ENCODE measurements around the gene MUC5AC.
"Not testable (repeated sequence)": the region's sequence is repeated elsewhere in the genome, so short reads cannot be mapped to it uniquely, and the experiment has no call there.

MUC5AC gene, protein sequence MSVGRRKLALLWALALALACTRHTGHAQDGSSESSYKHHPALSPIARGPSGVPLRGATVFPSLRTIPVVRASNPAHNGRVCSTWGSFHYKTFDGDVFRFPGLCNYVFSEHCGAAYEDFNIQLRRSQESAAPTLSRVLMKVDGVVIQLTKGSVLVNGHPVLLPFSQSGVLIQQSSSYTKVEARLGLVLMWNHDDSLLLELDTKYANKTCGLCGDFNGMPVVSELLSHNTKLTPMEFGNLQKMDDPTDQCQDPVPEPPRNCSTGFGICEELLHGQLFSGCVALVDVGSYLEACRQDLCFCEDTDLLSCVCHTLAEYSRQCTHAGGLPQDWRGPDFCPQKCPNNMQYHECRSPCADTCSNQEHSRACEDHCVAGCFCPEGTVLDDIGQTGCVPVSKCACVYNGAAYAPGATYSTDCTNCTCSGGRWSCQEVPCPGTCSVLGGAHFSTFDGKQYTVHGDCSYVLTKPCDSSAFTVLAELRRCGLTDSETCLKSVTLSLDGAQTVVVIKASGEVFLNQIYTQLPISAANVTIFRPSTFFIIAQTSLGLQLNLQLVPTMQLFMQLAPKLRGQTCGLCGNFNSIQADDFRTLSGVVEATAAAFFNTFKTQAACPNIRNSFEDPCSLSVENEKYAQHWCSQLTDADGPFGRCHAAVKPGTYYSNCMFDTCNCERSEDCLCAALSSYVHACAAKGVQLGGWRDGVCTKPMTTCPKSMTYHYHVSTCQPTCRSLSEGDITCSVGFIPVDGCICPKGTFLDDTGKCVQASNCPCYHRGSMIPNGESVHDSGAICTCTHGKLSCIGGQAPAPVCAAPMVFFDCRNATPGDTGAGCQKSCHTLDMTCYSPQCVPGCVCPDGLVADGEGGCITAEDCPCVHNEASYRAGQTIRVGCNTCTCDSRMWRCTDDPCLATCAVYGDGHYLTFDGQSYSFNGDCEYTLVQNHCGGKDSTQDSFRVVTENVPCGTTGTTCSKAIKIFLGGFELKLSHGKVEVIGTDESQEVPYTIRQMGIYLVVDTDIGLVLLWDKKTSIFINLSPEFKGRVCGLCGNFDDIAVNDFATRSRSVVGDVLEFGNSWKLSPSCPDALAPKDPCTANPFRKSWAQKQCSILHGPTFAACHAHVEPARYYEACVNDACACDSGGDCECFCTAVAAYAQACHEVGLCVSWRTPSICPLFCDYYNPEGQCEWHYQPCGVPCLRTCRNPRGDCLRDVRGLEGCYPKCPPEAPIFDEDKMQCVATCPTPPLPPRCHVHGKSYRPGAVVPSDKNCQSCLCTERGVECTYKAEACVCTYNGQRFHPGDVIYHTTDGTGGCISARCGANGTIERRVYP (N-terminal part only)

DNA sequence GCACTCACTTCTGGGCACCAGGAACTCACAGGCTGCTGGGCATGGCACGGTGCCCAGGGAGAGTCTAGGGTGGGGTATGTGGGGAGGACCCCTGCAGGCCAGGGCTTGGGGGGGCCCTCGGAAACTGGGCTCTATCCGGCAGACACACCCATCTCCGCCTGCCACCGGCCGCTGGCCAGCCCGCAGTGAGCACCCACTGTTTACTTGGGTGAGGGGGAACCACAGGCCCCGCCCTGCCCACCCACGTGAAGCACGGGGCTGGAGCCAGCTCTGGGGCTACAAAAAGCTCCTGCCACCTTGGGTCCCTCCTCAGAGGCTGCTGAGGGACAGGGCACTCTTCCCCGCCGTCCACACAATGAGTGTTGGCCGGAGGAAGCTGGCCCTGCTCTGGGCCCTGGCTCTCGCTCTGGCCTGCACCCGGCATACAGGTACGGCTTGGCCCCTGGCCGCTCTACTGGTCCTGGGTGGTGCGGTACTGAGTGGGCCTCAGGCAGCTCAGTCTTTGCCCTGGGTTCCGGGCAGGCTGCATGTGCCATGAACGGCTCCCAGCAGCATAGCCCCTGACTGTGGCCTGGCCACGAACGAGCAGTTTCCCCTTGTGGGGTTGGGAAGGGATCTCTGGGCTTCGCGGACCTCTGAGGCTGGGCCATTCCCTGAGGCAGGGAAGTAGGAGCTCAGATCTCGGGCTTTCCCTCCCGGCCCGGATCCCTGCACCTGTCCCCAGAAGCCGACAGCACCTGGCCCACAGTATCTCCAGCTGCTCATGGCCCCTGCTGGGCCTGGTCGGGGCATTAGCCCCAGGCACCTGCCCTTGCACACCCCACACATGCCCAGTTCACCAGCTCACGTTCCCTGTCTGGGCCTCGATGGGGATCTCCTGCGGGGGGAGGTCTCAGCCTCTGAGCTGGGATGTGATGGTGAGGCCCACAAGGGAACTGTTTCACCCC is at the start of gene MUC5AC:
Gene MUC5AC (plus strand): TSS at position 309 of the 947 bp plus-strand sequence. CDS start 47 bp downstream, at position 356.
- H3K36me3 Mint-ChIP-seq: no peaks in the 10 kb centered on the region
- no peaks in the 10 kb centered on the region for H3K27me3 Mint-ChIP-seq
- no peaks in the 10 kb centered on the region for H3K9me3 Mint-ChIP-seq (ENCODE audit: low read depth)
- H3K4me3 Mint-ChIP-seq: no peak within 1 kb of the TSS
- no peak within 1 kb of the TSS for H3K27ac Mint-ChIP-seq
- H3K4me1 Mint-ChIP-seq (ENCODE audit: low read depth): no peaks in the 10 kb centered on the region

DNA sequence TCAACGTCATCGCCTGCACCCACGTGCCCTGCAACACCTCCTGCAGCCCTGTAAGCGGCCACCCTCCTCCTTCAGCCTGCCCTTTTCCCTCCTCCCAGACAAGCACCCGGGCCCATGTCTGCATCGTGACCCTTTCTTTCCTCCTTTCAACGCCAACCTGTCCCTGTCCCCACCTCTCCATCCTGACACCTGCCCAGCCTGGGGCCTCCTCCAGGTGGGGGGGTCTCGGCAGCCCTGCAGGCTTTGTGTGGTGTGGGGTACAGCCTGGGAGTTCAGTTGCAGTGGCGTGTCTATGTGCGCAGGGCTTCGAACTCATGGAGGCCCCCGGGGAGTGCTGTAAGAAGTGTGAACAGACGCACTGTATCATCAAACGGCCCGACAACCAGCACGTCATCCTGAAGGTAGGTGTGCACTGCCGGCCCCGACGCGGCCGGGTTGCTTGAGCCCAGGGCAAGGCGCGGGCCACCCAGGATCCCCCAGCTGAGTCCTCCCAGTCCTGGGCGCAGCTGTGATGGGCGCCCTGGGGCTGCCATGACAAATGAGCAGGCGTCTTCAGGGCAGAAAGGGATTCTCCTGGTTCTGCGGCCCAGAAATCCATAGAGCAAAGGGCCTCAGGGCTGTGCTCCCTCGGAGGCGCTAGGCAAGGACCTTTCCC is 49.4 kb upstream of the MUC5AC start:
- no peaks in the 10 kb centered on the region for H3K4me1 Mint-ChIP-seq (ENCODE audit: low read depth)
- no peaks in the 10 kb centered on the region for H3K9me3 Mint-ChIP-seq (ENCODE audit: low read depth)
- H3K27me3 Mint-ChIP-seq: no peaks in the 10 kb centered on the region
- H3K27ac Mint-ChIP-seq: no peak overlapping the region
- no peaks in the 10 kb centered on the region for H3K36me3 Mint-ChIP-seq
- no peak overlapping the region for H3K4me3 Mint-ChIP-seq

DNA sequence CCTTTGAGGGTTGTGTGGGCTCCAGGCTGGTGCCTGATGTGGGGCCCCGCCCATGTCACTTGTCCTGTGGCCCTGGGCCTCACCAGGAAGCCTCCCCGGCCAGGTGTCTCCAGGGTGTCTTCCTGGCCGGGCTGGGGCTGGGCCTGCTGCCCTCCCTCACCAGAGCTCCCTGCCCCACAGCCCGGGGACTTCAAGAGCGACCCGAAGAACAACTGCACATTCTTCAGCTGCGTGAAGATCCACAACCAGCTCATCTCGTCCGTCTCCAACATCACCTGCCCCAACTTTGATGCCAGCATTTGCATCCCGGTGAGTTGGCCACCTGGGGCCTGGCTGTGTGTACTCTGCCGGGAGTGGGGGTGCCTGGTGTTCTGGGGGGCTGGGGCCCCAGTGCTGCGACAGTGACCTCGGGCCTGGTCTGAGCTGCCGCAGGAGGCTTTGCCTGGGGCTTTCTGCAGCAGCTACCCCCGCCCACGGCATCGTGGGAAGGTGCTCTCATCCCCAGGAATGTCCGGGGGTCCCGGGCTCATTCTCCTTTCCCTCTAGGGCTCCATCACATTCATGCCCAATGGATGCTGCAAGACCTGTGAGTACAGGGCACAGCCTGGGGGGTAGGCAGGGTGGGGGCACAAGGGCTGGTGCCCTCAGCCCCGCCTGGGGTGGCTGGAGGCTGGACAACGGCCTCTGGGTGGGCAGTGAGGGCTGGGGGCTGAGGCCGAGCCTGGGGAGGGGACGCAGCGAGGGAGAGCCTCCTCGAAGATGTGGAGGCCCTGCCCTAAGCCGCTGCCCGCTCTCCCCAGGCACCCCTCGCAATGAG is 48.4 kb upstream of the MUC5AC start:
- Mint-ChIP-seq H3K9me3 (ENCODE audit: low read depth) (no peaks in the 10 kb centered on the region), H3K4me1 (ENCODE audit: low read depth) (no peaks in the 10 kb centered on the region), H3K27me3 (no peaks in the 10 kb centered on the region), H3K36me3 (no peaks in the 10 kb centered on the region), H3K4me3 (no peak overlapping the region), H3K27ac (no peak overlapping the region)

DNA sequence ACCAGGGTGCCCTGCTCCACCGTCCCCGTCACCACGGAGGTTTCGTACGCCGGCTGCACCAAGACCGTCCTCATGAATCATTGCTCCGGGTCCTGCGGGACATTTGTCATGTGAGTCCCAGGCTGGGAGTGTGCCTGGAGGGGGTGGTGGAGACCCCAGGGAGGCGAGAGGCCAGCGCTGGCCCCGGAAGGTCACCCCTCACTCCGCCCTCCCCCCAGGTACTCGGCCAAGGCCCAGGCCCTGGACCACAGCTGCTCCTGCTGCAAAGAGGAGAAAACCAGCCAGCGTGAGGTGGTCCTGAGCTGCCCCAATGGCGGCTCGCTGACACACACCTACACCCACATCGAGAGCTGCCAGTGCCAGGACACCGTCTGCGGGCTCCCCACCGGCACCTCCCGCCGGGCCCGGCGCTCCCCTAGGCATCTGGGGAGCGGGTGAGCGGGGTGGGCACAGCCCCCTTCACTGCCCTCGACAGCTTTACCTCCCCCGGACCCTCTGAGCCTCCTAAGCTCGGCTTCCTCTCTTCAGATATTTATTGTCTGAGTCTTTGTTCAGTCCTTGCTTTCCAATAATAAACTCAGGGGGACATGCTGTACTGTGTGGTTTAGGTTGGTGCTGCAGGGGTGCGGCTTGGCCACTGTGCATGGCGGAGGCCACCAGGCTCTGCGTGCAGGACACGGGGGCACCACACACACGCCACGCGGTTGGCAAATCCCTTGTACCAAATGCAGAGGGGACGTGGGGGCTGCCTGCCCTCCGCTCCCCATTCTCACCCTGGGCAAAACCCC is 47.6 kb upstream of the MUC5AC start:
- H3K36me3 Mint-ChIP-seq: no peaks in the 10 kb centered on the region
- no peaks in the 10 kb centered on the region for H3K4me1 Mint-ChIP-seq (ENCODE audit: low read depth)
- no peak overlapping the region for H3K27ac Mint-ChIP-seq
- no peak overlapping the region for H3K4me3 Mint-ChIP-seq
- no peaks in the 10 kb centered on the region for H3K27me3 Mint-ChIP-seq
- H3K9me3 Mint-ChIP-seq (ENCODE audit: low read depth): no peaks in the 10 kb centered on the region

DNA sequence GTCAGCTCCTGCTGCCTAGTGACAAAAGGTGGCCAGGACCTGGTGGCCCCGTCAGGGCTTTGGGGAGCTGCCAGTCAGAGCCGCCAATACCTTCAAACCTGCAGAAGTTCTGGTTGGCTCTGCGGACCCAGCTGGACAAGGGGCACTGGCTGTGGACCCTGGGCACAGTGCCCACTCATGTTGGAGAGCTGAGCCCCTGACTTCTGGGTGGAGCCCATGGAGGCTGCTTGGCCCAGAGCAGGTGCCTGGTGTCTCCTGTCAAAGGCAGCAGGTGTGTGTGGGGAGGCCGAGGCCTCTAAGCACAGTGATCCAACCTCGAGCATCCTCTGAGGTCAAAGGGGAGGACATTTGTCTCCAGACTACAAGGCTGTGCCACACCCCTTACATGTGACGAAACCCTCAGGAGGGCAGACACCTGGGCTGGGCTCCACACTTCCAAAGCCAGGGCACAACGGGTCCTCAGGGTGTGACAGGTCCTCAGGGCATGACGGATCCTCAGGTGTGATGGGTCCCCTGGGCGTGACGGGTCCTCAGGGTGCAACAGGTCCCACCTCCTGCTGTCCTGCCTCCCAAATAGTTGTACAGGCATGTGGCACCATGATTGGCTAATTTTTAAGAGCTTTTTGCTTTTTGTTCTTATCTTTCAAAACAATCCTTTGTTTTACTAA is 46.1 kb upstream of the MUC5AC start:
- Mint-ChIP-seq H3K9me3 (ENCODE audit: low read depth) (no peaks in the 10 kb centered on the region), H3K27ac (no peak overlapping the region), H3K36me3 (no peaks in the 10 kb centered on the region), H3K4me3 (no peak overlapping the region), H3K27me3 (no peaks in the 10 kb centered on the region), H3K4me1 (ENCODE audit: low read depth) (no peaks in the 10 kb centered on the region)

DNA sequence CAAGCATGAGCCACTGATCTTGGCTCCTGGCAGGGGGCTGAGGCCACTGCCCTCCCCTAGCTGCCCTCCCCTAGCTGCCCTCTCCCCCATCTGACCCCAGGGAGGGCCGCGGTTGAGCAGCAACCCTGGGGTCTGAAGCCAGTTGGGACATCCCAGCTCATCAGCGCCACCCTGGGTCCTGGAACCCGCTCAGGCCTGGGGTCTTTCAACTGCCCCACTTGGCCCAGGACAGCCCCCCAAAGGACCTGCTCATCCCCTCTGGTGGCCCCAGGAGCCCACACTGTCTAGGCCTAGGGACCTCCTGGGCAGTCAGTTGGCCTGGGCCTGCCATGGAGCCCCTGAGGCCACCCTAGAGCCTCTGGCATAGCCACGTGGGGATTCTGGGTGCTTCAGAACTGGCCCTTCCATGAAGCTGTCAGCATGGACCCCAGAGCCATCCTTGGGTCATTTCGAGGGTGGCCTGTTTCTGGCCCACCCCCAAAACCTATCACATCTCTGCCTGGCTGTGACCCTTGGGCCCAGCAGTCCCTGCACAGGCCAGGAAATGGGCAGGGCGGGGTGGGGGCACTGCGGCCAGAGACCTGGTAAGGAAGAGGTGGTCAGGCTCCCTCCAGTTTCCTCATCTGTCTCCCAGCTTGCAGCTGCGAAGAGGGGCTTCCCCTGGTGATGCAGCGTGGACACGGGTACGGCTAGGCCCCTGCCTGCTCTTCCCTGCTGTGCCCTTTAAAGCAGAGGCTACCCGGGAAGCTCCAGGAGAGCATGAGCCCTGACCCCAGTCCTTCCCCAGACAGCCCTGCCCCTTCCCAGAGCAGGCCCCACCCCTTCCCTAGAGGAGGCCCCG is 45.2 kb upstream of the MUC5AC start:
- Mint-ChIP-seq H3K4me1 (ENCODE audit: low read depth) (no peaks in the 10 kb centered on the region), H3K36me3 (no peaks in the 10 kb centered on the region), H3K9me3 (ENCODE audit: low read depth) (no peaks in the 10 kb centered on the region), H3K27ac (no peak overlapping the region), H3K27me3 (no peaks in the 10 kb centered on the region), H3K4me3 (no peak overlapping the region)

DNA sequence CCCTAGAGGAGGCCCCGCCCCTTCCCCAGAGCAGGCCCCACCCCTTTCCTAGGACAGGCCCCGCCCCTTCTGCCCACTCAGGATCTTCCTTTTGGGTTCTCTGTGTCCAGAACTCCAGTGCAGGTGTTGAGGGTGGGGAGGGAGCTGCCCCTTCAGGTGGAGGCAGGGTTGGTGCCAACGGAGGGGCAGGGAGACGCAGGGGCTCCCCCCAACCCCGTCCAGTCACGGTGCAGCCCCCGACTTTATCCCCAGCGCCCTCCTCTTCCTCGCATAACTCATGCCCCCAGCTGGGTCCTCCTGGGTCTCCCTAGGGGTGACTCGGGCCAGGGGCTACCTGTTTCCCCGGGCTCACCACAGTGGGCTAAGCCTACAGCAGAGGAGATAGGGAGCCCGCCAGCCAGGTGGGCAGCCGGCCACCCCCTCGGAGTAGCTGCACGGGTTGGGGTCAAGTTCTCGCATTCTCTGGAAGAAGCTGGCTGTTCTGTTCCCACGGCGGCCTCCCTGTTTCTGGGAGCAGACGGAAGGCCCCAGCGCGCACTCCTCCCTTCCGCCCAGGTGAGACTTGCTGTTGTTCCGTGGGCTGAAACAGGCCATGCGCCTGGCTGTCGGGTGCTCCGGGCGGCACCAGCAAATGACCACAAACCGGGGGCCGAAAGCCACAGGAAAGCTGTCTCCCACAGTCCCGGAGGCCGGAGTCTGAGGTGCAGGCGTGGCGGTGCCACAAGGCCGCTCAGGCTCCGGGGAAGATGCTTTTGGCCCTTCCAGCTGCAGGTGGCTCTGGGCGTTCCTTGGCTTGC is 44.1 kb upstream of the MUC5AC start:
- no peaks in the 10 kb centered on the region for H3K36me3 Mint-ChIP-seq
- no peaks in the 10 kb centered on the region for H3K9me3 Mint-ChIP-seq (ENCODE audit: low read depth)
- H3K27ac Mint-ChIP-seq: no peak overlapping the region
- no peak overlapping the region for H3K4me3 Mint-ChIP-seq
- H3K27me3 Mint-ChIP-seq: no peaks in the 10 kb centered on the region
- H3K4me1 Mint-ChIP-seq (ENCODE audit: low read depth): no peaks in the 10 kb centered on the region

DNA sequence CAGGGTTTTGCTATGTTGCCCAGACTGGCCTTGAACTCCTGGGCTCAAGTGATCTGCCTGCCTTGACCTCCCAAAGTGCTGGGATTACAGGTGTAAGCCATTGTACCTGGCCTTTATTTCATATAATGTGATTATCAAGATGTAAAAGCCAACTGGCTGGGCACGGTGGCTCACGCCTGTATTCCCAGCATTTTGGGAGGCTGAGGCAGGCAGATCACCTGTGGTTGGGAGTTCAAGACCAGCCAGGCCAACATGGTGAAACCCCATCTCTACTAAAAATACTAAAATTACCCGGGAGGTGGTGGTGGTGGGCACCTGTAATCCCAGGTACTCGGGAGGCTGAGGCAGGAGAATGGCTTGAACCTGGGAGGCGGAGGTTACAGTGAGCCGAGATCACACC is 42.5 kb upstream of the MUC5AC start:
- H3K27me3 Mint-ChIP-seq; H3K4me3 Mint-ChIP-seq; H3K4me1 Mint-ChIP-seq (ENCODE audit: low read depth); H3K36me3 Mint-ChIP-seq; H3K27ac Mint-ChIP-seq; H3K9me3 Mint-ChIP-seq (ENCODE audit: low read depth): not testable (repeated sequence)

DNA sequence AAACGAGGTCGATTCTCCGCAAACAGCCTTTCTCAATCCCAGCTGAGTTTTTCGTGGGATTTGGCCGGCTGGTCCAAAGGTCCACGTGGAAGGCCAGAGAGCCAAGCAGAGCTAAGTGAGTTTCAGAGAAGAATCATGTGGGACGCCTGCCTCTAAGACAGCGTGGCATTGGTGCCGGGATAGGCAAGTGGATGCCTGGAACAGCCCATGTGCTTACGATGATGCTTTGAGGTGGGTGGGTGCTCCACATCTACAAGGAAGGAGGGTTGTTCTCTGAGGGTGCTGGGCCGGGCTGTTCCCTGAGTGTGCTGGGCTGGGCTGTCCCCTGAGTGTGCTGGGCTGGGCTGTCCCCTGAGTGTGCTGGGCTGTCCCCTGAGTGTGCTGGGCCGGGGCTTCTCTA is 41.6 kb upstream of the MUC5AC start:
- H3K9me3 Mint-ChIP-seq (ENCODE audit: low read depth): no peaks in the 10 kb centered on the region
- H3K36me3 Mint-ChIP-seq: no peaks in the 10 kb centered on the region
- no peak overlapping the region for H3K27ac Mint-ChIP-seq
- no peaks in the 10 kb centered on the region for H3K4me1 Mint-ChIP-seq (ENCODE audit: low read depth)
- H3K4me3 Mint-ChIP-seq: no peak overlapping the region
- no peaks in the 10 kb centered on the region for H3K27me3 Mint-ChIP-seq

DNA sequence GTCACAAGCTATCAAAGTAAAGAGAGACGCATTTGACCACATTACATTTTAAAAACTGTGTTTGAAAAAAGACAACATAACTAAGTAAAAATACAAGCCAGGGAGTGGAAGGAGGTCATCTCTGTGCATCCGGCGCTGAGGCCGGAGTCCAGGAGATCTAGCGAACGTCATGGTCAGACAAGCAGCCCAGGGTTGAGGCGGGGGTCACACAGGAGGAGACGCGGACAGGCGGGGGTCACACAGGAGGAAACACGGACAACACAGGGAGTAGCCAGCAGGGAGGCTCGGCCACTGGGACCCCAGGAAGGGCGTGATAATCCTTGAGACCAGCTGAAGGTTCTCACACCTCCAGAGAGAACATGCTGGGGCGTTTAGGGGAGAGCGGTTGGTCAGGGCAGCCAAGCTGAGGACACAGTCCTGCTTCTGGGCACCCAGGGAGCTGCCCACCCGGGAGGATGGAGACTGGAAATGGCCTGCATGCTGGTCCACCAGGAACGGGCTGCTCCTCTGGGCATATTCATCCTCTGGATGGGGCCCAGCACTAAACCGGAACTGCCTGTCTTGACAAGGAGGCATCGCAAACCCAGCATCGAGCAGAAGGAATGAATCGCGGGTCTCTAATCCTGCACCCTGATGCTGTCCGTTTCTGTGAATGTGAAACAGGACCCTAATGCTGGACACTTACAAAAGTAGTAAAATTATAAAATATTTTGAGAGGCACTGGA is 40.9 kb upstream of the MUC5AC start:
- Mint-ChIP-seq H3K4me1 (ENCODE audit: low read depth) (no peaks in the 10 kb centered on the region), H3K36me3 (no peaks in the 10 kb centered on the region), H3K27me3 (no peaks in the 10 kb centered on the region), H3K9me3 (ENCODE audit: low read depth) (no peaks in the 10 kb centered on the region), H3K27ac (no peak overlapping the region), H3K4me3 (no peak overlapping the region)
